ENCODE data around the gene MYO1F. TPM values are rescaled to one million over a fixed set of nuclear protein-coding genes. Genes with fewer than 3 reads are reported as not detected.
A peak's percentile ranks its signal among the peaks of the same experiment; 100 is the strongest.

Gene MYO1F
- total and polyA plus RNA-seq, 2 of the 13 experiments (the other 11 are each of a cell fraction or from before 2014, with no cell fraction given), result 0.09 to 0.13 TPM

- in situ Hi-C loops (cut with HindIII; ENCODE audit: extremely low pct_ligation_motif_present, low pct_unique_long_range_greater_than_20kb), result no loop called here
- peaks cover 42% of the 10 kb centered on the region for H3K4me1 ChIP-seq (ENCODE audit: insufficient read depth, low read length)
- H3K27ac ChIP-seq (ENCODE audit: extremely low read length, insufficient read depth, low read length), result peak within 1 kb of the TSS; percentile 94
- FAIRE-seq (peak; percentile 56), ATAC-seq (peak; percentile 87), DNase-seq (ENCODE audit: low spot score) (peak; percentile 83)
- H3K9ac ChIP-seq (ENCODE audit: insufficient read depth, low read depth, low read length), result peak within 1 kb of the TSS; percentile 96
- H3K4me3 ChIP-seq (replicated peaks in 1 of 3; ENCODE audit: insufficient read depth in 1 of 3, low read depth in 2 of 3, low read length in 3 of 3), result peak within 1 kb of the TSS; percentile 89 to 95 (median 90)
- H3K9me3 ChIP-seq (ENCODE audit: low read length), result no peaks in the 10 kb centered on the region
- no peak within 1 kb of the TSS for H2AFZ ChIP-seq (ENCODE audit: low read length)
- BruUV-seq (replicated peaks), result TSS peak; percentile 82
- ChIA-PET POLR2A (interaction anchor here (0.6 to 4.0 kb wide), 33 partner anchors 9 to 565 kb away, joined by 3 to 125 read pairs (median 4); partner anchors contain the start of genes HNRNPM, MARCHF2, NDUFA7 and NFILZ), CTCF (ENCODE audit: low intra/inter-chr PET ratio, low total read pairs) (no interaction called here)
- H3K27me3 ChIP-seq (ENCODE audit: control insufficient read depth in 1 of 2, insufficient read depth in 2 of 2, low read length in 2 of 2), result 0 out of 5 replicates have a peak, but pooled peaks cover 0 to 2% of the 10 kb centered on the region in 2 experiments
- intact Hi-C loops (cut with micrococcal nuclease; ENCODE audit: unreplicated experiment), result no loop called here
- no peaks in the 10 kb centered on the region for H3K36me3 ChIP-seq (replicated peaks in 1 of 2; ENCODE audit: control insufficient read depth in 1 of 2, insufficient read depth in 2 of 2, low read length in 2 of 2)
- H3K79me2 ChIP-seq (ENCODE audit: insufficient read depth, low read length), result no peaks in the 10 kb centered on the region
- peak within 1 kb of the TSS; percentile 99 for H3K4me2 ChIP-seq (ENCODE audit: low read depth, low read length)
- no peaks in the 10 kb centered on the region for H4K20me1 ChIP-seq (ENCODE audit: insufficient read depth, low read length)
- WGBS (ENCODE audit: low lambda C conversion rate), result 3% methylated on average over 16 of the region's 70 CpGs
- TF ChIP-seq NR1H2 (CRISPR knock-in tag; IDR thresholded peaks at IDR 0.05; ENCODE audit: borderline replicate concordance, low read depth) (0 out of 2 replicates have a peak, but pooled peaks have one; percentile 60), NONO (IDR thresholded peaks at IDR 0.05) (no peak), NONO (CRISPR knock-in tag; conservative IDR thresholded peaks at IDR 0.05) (peak; percentile 58; the same call in 1 of the 2 replicates), ZNF83 (CRISPR knock-in tag; IDR thresholded peaks at IDR 0.05; ENCODE audit: borderline replicate concordance) (no peak), ZNF138 (CRISPR knock-in tag; IDR thresholded peaks at IDR 0.05; ENCODE audit: low read depth) (no peak), ZNF639 (CRISPR knock-in tag; conservative IDR thresholded peaks at IDR 0.05) (peak; percentile 50; the same call in 1 of the 2 replicates), HMGXB3 (CRISPR knock-in tag; IDR thresholded peaks at IDR 0.05; ENCODE audit: borderline replicate concordance) (no peak), NCOR1 (IDR thresholded peaks at IDR 0.05; ENCODE audit: borderline replicate concordance, low read length) (no peak), ZUFSP (CRISPR knock-in tag; IDR thresholded peaks at IDR 0.05; ENCODE audit: borderline replicate concordance) (no peak), ARNTL (CRISPR knock-in tag; IDR thresholded peaks at IDR 0.05) (no peak), MZF1 (CRISPR knock-in tag; IDR thresholded peaks at IDR 0.05; ENCODE audit: borderline replicate concordance) (no peak), ZNF296 (CRISPR knock-in tag; conservative IDR thresholded peaks at IDR 0.05) (no peak), TCF7 (IDR thresholded peaks at IDR 0.05; ENCODE audit: low read depth) (no peak), CBX2 (IDR thresholded peaks at IDR 0.05; ENCODE audit: low read depth, low read length) (no peak), CBX2 (CRISPR knock-in tag; IDR thresholded peaks at IDR 0.05; ENCODE audit: low read depth) (peak; percentile 64; the same call in 1 of the 2 replicates)
Measured at GRCh38 chr19:8513687-8514504, 63.3 kb downstream of the MYO1F start, which contains the start of gene ZNF414. Gene ZNF414 (minus strand): TSS chr19:8514167. CDS start chr19:8514046, 121 bp downstream.

Data from HepG2 (cell line).